Epidermal melanocyte (primary cell): ENCODE results near the gene ITGB8.

Experiments
- DNase-seq: peaks from one replicate; pipeline ENCODE4 v3.0.0; 2011; ENCODE audit warnings: low spot score; ENCODE audit not compliant: insufficient read length

Gene ITGB8

GRCh38 chr7:20464891-20465290 lies 134.2 kb downstream of the ITGB8 start:
- no peak for DNase-seq
